IMR-90 (cell line): ENCODE results near the gene MYPOP. TPM values are rescaled to one million over a fixed set of nuclear protein-coding genes. Genes with fewer than 3 reads are reported as not detected.

ENCODE experiments used
- ATAC-seq: fragments of 200-7000 bp; cut with Tn5 transposase; 2 replicates; pipeline ENCODE4 v1.9.1; 2020; ENCODE audit warnings: low read depth, mild to moderate bottlenecking, moderate library complexity
- BruUV-seq: library from RNA; stranded (reverse); fragments of 400-500 nt; replicated peaks from 2 replicates; lab custom pipeline; 2021; lab: Mats Ljungman, UMichigan
- CTCF ChIA-PET: fragments of 300-600 bp; formaldehyde crosslinking; extraction: SDS; loops from one replicate; lab custom pipeline; 2021; ENCODE audit warnings: antibody characterized with exemption; lab: Yijun Ruan, JAX
- POLR2A ChIA-PET: fragments of 300-600 bp; sonication (Branson Sonifier 250); formaldehyde crosslinking; loops from one replicate; lab custom pipeline; 2022; ENCODE audit warnings: antibody characterized with exemption; ENCODE audit not compliant: unreplicated experiment; lab: Charles Lee
- DNase-seq: peaks from one replicate; pipeline ENCODE4 v3.0.0; 2013
- H2AFZ ChIP-seq: replicated peaks from 2 replicates; pipeline ENCODE3; 2013; ENCODE audit warnings: low read length, mild to moderate bottlenecking; ENCODE audit not compliant: poor library complexity
- H2AK5ac ChIP-seq: 2 replicates; pipeline ENCODE4 v1.6.1; 2013; ENCODE audit warnings: low read depth, low read length, inconsistent platforms
- H2AK9ac ChIP-seq: replicated peaks from 2 replicates; pipeline ENCODE3; 2013; ENCODE audit warnings: mild to moderate bottlenecking, low read depth, low read length, moderate library complexity; ENCODE audit not compliant: poor library complexity
- H2BK120ac ChIP-seq: 2 replicates; pipeline ENCODE4 v1.6.1; 2013; ENCODE audit warnings: low read depth, low read length, inconsistent platforms
- H2BK15ac ChIP-seq: 3 replicates; pipeline ENCODE4 v1.6.1; 2013; ENCODE audit warnings: low read depth, low read length, inconsistent platforms
- H2BK20ac ChIP-seq: 2 replicates; pipeline ENCODE4 v1.6.1; 2013; ENCODE audit warnings: low read depth, mild to moderate bottlenecking, inconsistent platforms, low read length, moderate library complexity
- H2BK5ac ChIP-seq: 2 replicates; pipeline ENCODE4 v1.6.1; 2013; ENCODE audit warnings: mild to moderate bottlenecking, low read depth, low read length, inconsistent platforms; ENCODE audit not compliant: poor library complexity, severe bottlenecking
- H3K14ac ChIP-seq: replicated peaks from 2 replicates; pipeline ENCODE4 v1.6.1; 2013; ENCODE audit warnings: low read depth, low read length, inconsistent platforms
- H3K18ac ChIP-seq: 2 replicates; pipeline ENCODE4 v1.6.1; 2013; ENCODE audit warnings: low read depth, low read length, control low read depth
- H3K23ac ChIP-seq: 2 replicates; pipeline ENCODE4 v1.6.1; 2013; ENCODE audit warnings: low read depth, low read length, inconsistent platforms
- H3K27ac ChIP-seq: 2 replicates; pipeline ENCODE4 v1.5.1; 2013; ENCODE audit warnings: mild to moderate bottlenecking, control low read depth, low read length; ENCODE audit not compliant: insufficient read depth
- H3K27me3 ChIP-seq: 2 replicates; pipeline ENCODE4 v1.6.1; 2013; ENCODE audit warnings: low read length; ENCODE audit not compliant: control insufficient read depth, insufficient read depth
- H3K36me3 ChIP-seq: 2 replicates; pipeline ENCODE4 v1.6.1; 2013; ENCODE audit warnings: low read length, mixed read lengths; ENCODE audit not compliant: control insufficient read depth, insufficient read depth
- H3K4ac ChIP-seq: 2 replicates; pipeline ENCODE4 v1.6.1; 2013; ENCODE audit warnings: low read depth, low read length, inconsistent platforms
- H3K4me1 ChIP-seq: 2 replicates; pipeline ENCODE4 v1.6.1; 2013; ENCODE audit warnings: low read length, mixed read lengths; ENCODE audit not compliant: control insufficient read depth, insufficient read depth
- H3K4me2 ChIP-seq: 2 replicates; pipeline ENCODE4 v1.6.1; 2013; ENCODE audit warnings: low read depth, mild to moderate bottlenecking, control low read depth, low read length, moderate library complexity
- H3K4me3 ChIP-seq: 2 replicates; pipeline ENCODE4 v1.5.1; 2013; ENCODE audit warnings: low read depth, mild to moderate bottlenecking, control low read depth, low read length, moderate library complexity; ENCODE audit not compliant: insufficient read depth
- H3K56ac ChIP-seq: 2 replicates; pipeline ENCODE4 v1.6.1; 2013; ENCODE audit warnings: low read length, inconsistent platforms; ENCODE audit not compliant: insufficient read depth; ENCODE audit errors: extremely low read depth
- H3K79me1 ChIP-seq, 2 experiments: 2 replicates each; pipeline ENCODE4 v1.6.1; 2013; ENCODE audit warnings: low read length in 2 of 2, inconsistent platforms in 1 of 2, low read depth in 1 of 2
- H3K9ac ChIP-seq: 2 replicates; pipeline ENCODE4 v1.6.1; 2013; ENCODE audit warnings: low read depth, low read length, control low read depth
- H3K9me1 ChIP-seq: 2 replicates; pipeline ENCODE4 v1.6.1; 2013; ENCODE audit warnings: low read length, inconsistent platforms; ENCODE audit not compliant: insufficient read depth
- H3K9me3 ChIP-seq: 2 replicates; pipeline ENCODE4 v1.6.1; 2013; ENCODE audit warnings: low read length; ENCODE audit not compliant: control insufficient read depth, insufficient read depth
- H4K20me1 ChIP-seq: 2 replicates; pipeline ENCODE4 v1.6.1; 2013; ENCODE audit warnings: low read length, inconsistent platforms; ENCODE audit not compliant: insufficient read depth
- H4K5ac ChIP-seq: 2 replicates; pipeline ENCODE4 v1.6.1; 2013; ENCODE audit warnings: mild to moderate bottlenecking, low read depth, low read length, control low read depth
- H4K8ac ChIP-seq, 2 experiments: 2 replicates each; pipeline ENCODE4 v1.6.1; 2013; ENCODE audit warnings: low read depth in 2 of 2, low read length in 2 of 2, control low read depth in 1 of 2, inconsistent platforms in 1 of 2
- H4K91ac ChIP-seq: 2 replicates; pipeline ENCODE4 v1.6.1; 2013; ENCODE audit warnings: low read depth, low read length, inconsistent platforms; ENCODE audit not compliant: insufficient read depth
- BHLHE40 ChIP-seq: fragments of 150-350 bp; IDR thresholded peaks from 2 replicates; pipeline ENCODE4 v1.6.1; 2016; ENCODE audit warnings: mild to moderate bottlenecking, low read depth, low read length
- CEBPB ChIP-seq: IDR thresholded peaks from 2 replicates; pipeline ENCODE4 v1.6.1; 2012; ENCODE audit warnings: low read depth, low read length, improper control_type of control experiment
- CHD1 ChIP-seq: IDR thresholded peaks from 2 replicates; pipeline ENCODE4 v1.6.1; 2012; ENCODE audit warnings: low read depth, low read length, improper control_type of control experiment
- FOS ChIP-seq: fragments of 150-350 bp; IDR thresholded peaks from 2 replicates; pipeline ENCODE4 v1.6.1; 2016; ENCODE audit warnings: low read depth, low read length
- MAFK ChIP-seq: IDR thresholded peaks from 2 replicates; pipeline ENCODE4 v1.6.1; 2012; ENCODE audit warnings: low read depth, low read length, improper control_type of control experiment
- MAZ ChIP-seq: IDR thresholded peaks from 2 replicates; pipeline ENCODE4 v1.6.1; 2012; ENCODE audit warnings: low read depth, mild to moderate bottlenecking, low read length, improper control_type of control experiment, moderate library complexity, borderline replicate concordance
- MXI1 ChIP-seq: IDR thresholded peaks from 2 replicates; pipeline ENCODE4 v1.6.1; 2012; ENCODE audit warnings: low read depth, mild to moderate bottlenecking, low read length, moderate library complexity, borderline replicate concordance
- NFE2L2 ChIP-seq: fragments of 150-350 bp; IDR thresholded peaks from 2 replicates; pipeline ENCODE4 v1.6.1; 2016; ENCODE audit warnings: low read depth, mild to moderate bottlenecking, low read length
- POLR2A ChIP-seq: IDR thresholded peaks from 2 replicates; pipeline ENCODE4 v1.6.1; 2012; ENCODE audit warnings: mild to moderate bottlenecking, low read depth, low read length
- RAD21 ChIP-seq: IDR thresholded peaks from 2 replicates; pipeline ENCODE4 v1.6.1; 2012; ENCODE audit warnings: low read length, improper control_type of control experiment
- RCOR1 ChIP-seq: IDR thresholded peaks from 2 replicates; pipeline ENCODE4 v1.6.1; 2012; ENCODE audit warnings: mild to moderate bottlenecking, low read length, improper control_type of control experiment; ENCODE audit not compliant: insufficient replicate concordance
- RFX5 ChIP-seq: IDR thresholded peaks from 2 replicates; pipeline ENCODE4 v1.8.0; 2012; ENCODE audit warnings: low read depth, mild to moderate bottlenecking, low read length, moderate library complexity
- SMC3 ChIP-seq: fragments of 150-350 bp; IDR thresholded peaks from 2 replicates; pipeline ENCODE4 v1.6.1; 2016; ENCODE audit warnings: low read depth, mild to moderate bottlenecking, antibody characterized with exemption, low read length, moderate library complexity
- WGBS, 2 experiments: methylation state at CpG; one replicate each; pipeline versions ENCODE4 v1.1.5 to v1.1.7; 2013; ENCODE audit warnings: missing lambda C conversion rate in 2 of 2; ENCODE audit not compliant: insufficient read length in 1 of 2; ENCODE audit errors: extremely low coverage in 2 of 2; 5-methylcytosine and 5-hydroxymethylcytosine counted together
- dilution Hi-C: fragments of 300-500 bp; cut with HindIII; formaldehyde crosslinking; loops from one replicate; pipeline ENCODE4 v1.14.3; 2018; ENCODE audit warnings: low sequenced_read_pairs; ENCODE audit not compliant: unreplicated experiment
- in situ Hi-C: fragments of 300-500 bp; cut with MboI; formaldehyde crosslinking; loops from 3 replicates; pipeline ENCODE4 v1.14.3; 2019; ENCODE audit warnings: low sequenced_read_pairs, inconsistent platforms, mixed read lengths
- intact Hi-C: fragments of 100-400 bp; cut with micrococcal nuclease; formaldehyde crosslinking; loops from 2 replicates; pipeline ENCODE4 v1.10.0; 2022
- polyA plus RNA-seq, 3 experiments: library from polyadenylated mRNA; depleted of rRNA; stranded (reverse); fragments of >200 nt; gene quantifications; 2 replicates each; pipeline ENCODE4 v1.2.3, GENCODE V29; 2012; ENCODE audit warnings: low replicate concordance in 1 of 3
- total RNA-seq: library from RNA; depleted of rRNA; stranded (reverse); fragments of >200 nt; gene quantifications from 2 replicates; pipeline ENCODE4 v1.2.3, GENCODE V29; 2012
- TF ChIP-seq, protein P1 (sequence below): fragments of 150-350 bp; IDR thresholded peaks from 2 replicates; pipeline ENCODE4 v1.6.1; 2016; ENCODE audit warnings: low read depth, mild to moderate bottlenecking, low read length, moderate library complexity, borderline replicate concordance
- TF ChIP-seq, protein P2 (sequence below): fragments of 150-350 bp; IDR thresholded peaks from 2 replicates; pipeline ENCODE4 v1.6.1; 2017; ENCODE audit warnings: mild to moderate bottlenecking, antibody characterized with exemption, low read length, low read depth
- TF ChIP-seq, protein P3 (sequence below): conservative IDR thresholded peaks from 2 replicates; pipeline ENCODE4 v1.5.1; 2012; ENCODE audit warnings: mild to moderate bottlenecking, low read depth, low read length, improper control_type of control experiment

The MYPOP gene
- total and polyA plus RNA-seq, 2 of the 4 experiments (the other 2 are of a cell fraction), result 0.36 to 2.8 TPM

DNA sequence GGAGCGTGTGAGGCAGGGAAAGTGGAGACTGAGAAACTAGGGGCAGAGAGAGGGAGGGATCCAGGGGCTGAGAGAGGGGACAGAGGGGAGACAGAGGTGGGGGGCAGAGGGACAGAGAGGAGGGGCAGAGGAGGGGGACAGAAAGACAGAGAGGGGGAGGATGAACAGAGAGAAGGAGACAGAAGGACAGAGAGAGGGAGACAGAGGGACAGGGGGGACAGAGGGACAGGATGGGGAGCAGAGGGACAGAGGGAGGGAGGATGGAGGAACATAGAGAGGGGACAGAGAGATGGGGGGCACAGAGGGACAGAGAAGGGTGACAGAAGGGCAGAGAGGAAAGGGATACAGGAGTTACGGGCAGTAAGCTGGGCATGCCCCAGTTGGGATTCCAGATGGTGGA, 26.8 kb upstream of the MYPOP start:
- Histone ChIP-seq H2AK9ac (no peak overlapping the region), H2BK20ac (no peak overlapping the region), H3K4me1 (no peaks in the 10 kb centered on the region), H3K79me1 (no peaks in the 10 kb centered on the region), H2BK120ac (no peak overlapping the region), H3K4me3 (no peak overlapping the region), H4K5ac (no peak overlapping the region), H3K27ac (no peak overlapping the region), H3K14ac (no peak overlapping the region), H3K27me3 (peaks cover 15% of the 10 kb centered on the region), H3K4me2 (no peak overlapping the region), H2BK5ac (no peak overlapping the region), H3K9ac (no peak overlapping the region), H4K20me1 (no peaks in the 10 kb centered on the region), H3K36me3 (no peaks in the 10 kb centered on the region), H3K9me1 (no peaks in the 10 kb centered on the region), H3K9me3 (no peaks in the 10 kb centered on the region), H3K4ac (no peak overlapping the region), H3K23ac (no peak overlapping the region), H2AK5ac (no peak overlapping the region), H2BK15ac (no peak overlapping the region), H4K91ac (no peak overlapping the region), H4K8ac (no peak overlapping the region), H2AFZ (no peak overlapping the region), H3K18ac (no peak overlapping the region), H3K56ac (no peak overlapping the region)
- DNase-seq, result no peak
- no TSS peak for BruUV-seq
- dilution Hi-C loops, result no loop called here
- CTCF ChIA-PET, result no interaction called here
- in situ Hi-C loops, result no loop called here
- POLR2A ChIA-PET, result no interaction called here
- intact Hi-C loops, result loop anchor here (10.0 kb wide), 1 partner anchor 66 kb away; the partner anchor contains the start of gene CCDC61
- TF ChIP-seq, protein P1, sequence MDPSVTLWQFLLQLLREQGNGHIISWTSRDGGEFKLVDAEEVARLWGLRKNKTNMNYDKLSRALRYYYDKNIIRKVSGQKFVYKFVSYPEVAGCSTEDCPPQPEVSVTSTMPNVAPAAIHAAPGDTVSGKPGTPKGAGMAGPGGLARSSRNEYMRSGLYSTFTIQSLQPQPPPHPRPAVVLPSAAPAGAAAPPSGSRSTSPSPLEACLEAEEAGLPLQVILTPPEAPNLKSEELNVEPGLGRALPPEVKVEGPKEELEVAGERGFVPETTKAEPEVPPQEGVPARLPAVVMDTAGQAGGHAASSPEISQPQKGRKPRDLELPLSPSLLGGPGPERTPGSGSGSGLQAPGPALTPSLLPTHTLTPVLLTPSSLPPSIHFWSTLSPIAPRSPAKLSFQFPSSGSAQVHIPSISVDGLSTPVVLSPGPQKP, result no peak
- no peak for TF ChIP-seq RFX5
- no peak for TF ChIP-seq CEBPB
- TF ChIP-seq POLR2A, result no peak
- TF ChIP-seq, protein P2, sequence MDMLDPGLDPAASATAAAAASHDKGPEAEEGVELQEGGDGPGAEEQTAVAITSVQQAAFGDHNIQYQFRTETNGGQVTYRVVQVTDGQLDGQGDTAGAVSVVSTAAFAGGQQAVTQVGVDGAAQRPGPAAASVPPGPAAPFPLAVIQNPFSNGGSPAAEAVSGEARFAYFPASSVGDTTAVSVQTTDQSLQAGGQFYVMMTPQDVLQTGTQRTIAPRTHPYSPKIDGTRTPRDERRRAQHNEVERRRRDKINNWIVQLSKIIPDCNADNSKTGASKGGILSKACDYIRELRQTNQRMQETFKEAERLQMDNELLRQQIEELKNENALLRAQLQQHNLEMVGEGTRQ, result no peak
- no peak for TF ChIP-seq MAZ
- TF ChIP-seq BHLHE40, result no peak
- TF ChIP-seq, protein P3, sequence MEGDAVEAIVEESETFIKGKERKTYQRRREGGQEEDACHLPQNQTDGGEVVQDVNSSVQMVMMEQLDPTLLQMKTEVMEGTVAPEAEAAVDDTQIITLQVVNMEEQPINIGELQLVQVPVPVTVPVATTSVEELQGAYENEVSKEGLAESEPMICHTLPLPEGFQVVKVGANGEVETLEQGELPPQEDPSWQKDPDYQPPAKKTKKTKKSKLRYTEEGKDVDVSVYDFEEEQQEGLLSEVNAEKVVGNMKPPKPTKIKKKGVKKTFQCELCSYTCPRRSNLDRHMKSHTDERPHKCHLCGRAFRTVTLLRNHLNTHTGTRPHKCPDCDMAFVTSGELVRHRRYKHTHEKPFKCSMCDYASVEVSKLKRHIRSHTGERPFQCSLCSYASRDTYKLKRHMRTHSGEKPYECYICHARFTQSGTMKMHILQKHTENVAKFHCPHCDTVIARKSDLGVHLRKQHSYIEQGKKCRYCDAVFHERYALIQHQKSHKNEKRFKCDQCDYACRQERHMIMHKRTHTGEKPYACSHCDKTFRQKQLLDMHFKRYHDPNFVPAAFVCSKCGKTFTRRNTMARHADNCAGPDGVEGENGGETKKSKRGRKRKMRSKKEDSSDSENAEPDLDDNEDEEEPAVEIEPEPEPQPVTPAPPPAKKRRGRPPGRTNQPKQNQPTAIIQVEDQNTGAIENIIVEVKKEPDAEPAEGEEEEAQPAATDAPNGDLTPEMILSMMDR, result no peak
- TF ChIP-seq RCOR1, result no peak
- TF ChIP-seq MXI1, result no peak
- TF ChIP-seq SMC3, result no peak
- no peak for TF ChIP-seq NFE2L2
- no peak for TF ChIP-seq MAFK
- TF ChIP-seq RAD21, result no peak
- TF ChIP-seq CHD1, result no peak
- no peak for TF ChIP-seq FOS
- no peak for ATAC-seq
- 67% methylated on average over 1 of the region's 2 CpGs; no CpG with 5 or more reads in 1 of the 2 experiments for WGBS, 2 experiments
